SIG-M5 treated with dmso at 0.1 percent for 504 hours (cell line): ENCODE measurements around the gene PCDHB14.

Experiments used
- DNase-seq: peaks from one replicate; lab custom pipeline; 2025; ENCODE audit not compliant: unreplicated experiment; lab: John Stamatoyannopoulos, UW

The PCDHB14 gene

GRCh38 chr5:141269195-141269594 is 46.1 kb downstream of the PCDHB14 start:
- no peak for DNase-seq

- DNase-seq, result no peak
Observed at GRCh38 chr5:141272906-141273305, 49.8 kb downstream of the PCDHB14 start.
